ENCODE results near the gene SPATS2L. TPM values are rescaled to one million over a fixed set of nuclear protein-coding genes. Genes with fewer than 3 reads are reported as not detected.
A peak's percentile ranks its signal among the peaks of the same experiment; 100 is the strongest.

The SPATS2L gene
- total and polyA plus RNA-seq, 12 donors: 16.7 to 68.8 (median 43.6) TPM

GRCh38 chr2:200318940-200319435, 12.5 kb downstream of the SPATS2L start:
- TF ChIP-seq POLR2A (IDR thresholded peaks at IDR 0.05): no peak
- intact Hi-C loops (cut with DNase I): loop anchor here in 1 of 2 donors (10.0 kb wide), 1 partner anchor 136 kb away; no protein-coding TSS in a partner anchor
- Histone ChIP-seq H3K9me3 (replicated peaks in 1 of 3) (no peaks in the 10 kb centered on the region), H3K4me1 (replicated peaks in 1 of 2) (peaks cover 11 to 22% of the 10 kb centered on the region in 2 donors), H3K27me3 (no peaks in the 10 kb centered on the region), H3K27ac (no peak overlapping the region), H3K36me3 (replicated peaks in 1 of 2) (no peaks in the 10 kb centered on the region), H3K4me3 (no peak overlapping the region)
- DNase-seq: no peak
- 83 to 87% (median 84%) methylated on average over 10 of the region's 10 CpGs for WGBS, 4 donors

GRCh38 chr2:200319548-200320337, 13.2 kb downstream of the SPATS2L start:
- 73 to 86% (median 78%) methylated on average over 4 of the region's 4 CpGs for WGBS, 4 donors
- Histone ChIP-seq H3K4me3 (no peak overlapping the region), H3K36me3 (replicated peaks in 1 of 2) (no peaks in the 10 kb centered on the region), H3K27me3 (no peaks in the 10 kb centered on the region), H3K27ac (peak overlapping the region in 1 of 5 donors; percentile 5), H3K4me1 (replicated peaks in 1 of 2) (peaks cover 11 to 22% of the 10 kb centered on the region in 2 donors), H3K9me3 (replicated peaks in 1 of 3) (no peaks in the 10 kb centered on the region)
- intact Hi-C loops (cut with DNase I): loop anchor here in 1 of 2 donors (10.0 kb wide), 1 partner anchor 135 kb away; no protein-coding TSS in a partner anchor
- no peak for TF ChIP-seq POLR2A (IDR thresholded peaks at IDR 0.05)
- no peak for TF ChIP-seq CTCF (IDR thresholded peaks at IDR 0.05)
- DNase-seq: no peak

- H3K27ac ChIP-seq: no peak overlapping the region
- H3K9me3 ChIP-seq (replicated peaks in 1 of 3): no peaks in the 10 kb centered on the region
- no peaks in the 10 kb centered on the region for H3K36me3 ChIP-seq (replicated peaks in 1 of 2)
- H3K4me1 ChIP-seq (replicated peaks in 1 of 2): peaks cover 11 to 22% of the 10 kb centered on the region in 2 donors
- no peak overlapping the region for H3K4me3 ChIP-seq
- DNase-seq: no peak
- H3K27me3 ChIP-seq: no peaks in the 10 kb centered on the region
- WGBS, 4 donors: 70 to 74% (median 72%) methylated on average over 2 of the region's 2 CpGs
- intact Hi-C loops (cut with DNase I): no loop called here
- TF ChIP-seq POLR2A (IDR thresholded peaks at IDR 0.05): no peak
- TF ChIP-seq CTCF (IDR thresholded peaks at IDR 0.05): no peak
Observed at GRCh38 chr2:200320344-200320743, 13.9 kb downstream of the SPATS2L start.

GRCh38 chr2:200320991-200321390, 14.5 kb downstream of the SPATS2L start:
- no peak overlapping the region for H3K4me3 ChIP-seq
- H3K36me3 ChIP-seq (replicated peaks in 1 of 2): no peaks in the 10 kb centered on the region
- no peak for DNase-seq
- intact Hi-C loops (cut with DNase I): no loop called here
- no peak overlapping the region for H3K27ac ChIP-seq
- H3K9me3 ChIP-seq (replicated peaks in 1 of 3): no peaks in the 10 kb centered on the region
- peaks cover 11 to 22% of the 10 kb centered on the region in 2 donors for H3K4me1 ChIP-seq (replicated peaks in 1 of 2)
- WGBS, 4 donors: 81 to 95% (median 90%) methylated on average over 3 of the region's 3 CpGs
- no peak for TF ChIP-seq POLR2A (IDR thresholded peaks at IDR 0.05)
- TF ChIP-seq CTCF (IDR thresholded peaks at IDR 0.05): no peak
- no peaks in the 10 kb centered on the region for H3K27me3 ChIP-seq

All from adrenal gland (tissue), 12 donors.